B cell (primary cell): ENCODE measurements around the gene TBCEL. TPM values are rescaled to one million over a fixed set of nuclear protein-coding genes. Genes with fewer than 3 reads are reported as not detected.

ENCODE experiments used
- ATAC-seq: fragments of 200-7000 bp; cut with Tn5 transposase; one replicate; pipeline ENCODE4 v1.10.0; 2021; ENCODE audit warnings: low read depth, mild to moderate bottlenecking, moderate number of reproducible peaks, moderate library complexity
- CTCF ChIA-PET: fragments of 350-600 bp; sonication (Branson Sonifier 250); formaldehyde crosslinking; loops from one replicate; lab custom pipeline; 2021; ENCODE audit warnings: antibody characterized with exemption, inconsistent platforms; lab: Charles Lee
- POLR2A ChIA-PET: fragments of 350-600 bp; sonication (Branson Sonifier 250); formaldehyde crosslinking; loops from one replicate; lab custom pipeline; 2021; ENCODE audit warnings: antibody characterized with exemption; lab: Charles Lee
- DNase-seq: peaks from one replicate; pipeline ENCODE4 v3.0.0; 2013
- H2AFZ ChIP-seq: 2 replicates; pipeline ENCODE4 v1.6.1; 2012; ENCODE audit warnings: mild to moderate bottlenecking, low read depth, low read length; ENCODE audit not compliant: insufficient read depth, poor library complexity, severe bottlenecking
- H3K27ac ChIP-seq, 2 donors: 1 replicate in 1 of 2; 2 replicates in 1 of 2; pipeline ENCODE4 v1.5.1; 2012 to 2013; ENCODE audit warnings: low read length in 2 of 2, mild to moderate bottlenecking in 2 of 2, moderate library complexity in 1 of 2
- H3K27me3 ChIP-seq, 4 experiments: fragments of 200-600 bp in 1 of 4; sonication (generic) in 1 of 4; replicated peaks in 1 of 4; 1 replicate in 2 of 4; 2 replicates in 2 of 4; pipeline versions ENCODE4 v1.6.1 to v1.7.0; 2013 to 2016; ENCODE audit warnings: low read length in 3 of 4, mild to moderate bottlenecking in 2 of 4, mixed read lengths in 1 of 4, moderate library complexity in 1 of 4; ENCODE audit not compliant: insufficient read depth in 4 of 4, control insufficient read depth in 3 of 4; ENCODE audit errors: control extremely low read depth in 1 of 4
- H3K36me3 ChIP-seq, 2 experiments: replicated peaks in 1 of 2; 1 replicate in 1 of 2; 2 replicates in 1 of 2; pipeline versions ENCODE4 v1.6.1 to v1.7.1; 2013; ENCODE audit warnings: low read length in 1 of 2; ENCODE audit not compliant: insufficient read depth in 2 of 2, control insufficient read depth in 1 of 2; ENCODE audit errors: control extremely low read depth in 1 of 2, extremely low read depth in 1 of 2
- H3K4me1 ChIP-seq, 2 donors: fragments of 200-600 bp in 1 of 2; sonication (generic) in 1 of 2; 1 replicate in 1 of 2; 2 replicates in 1 of 2; pipeline versions ENCODE4 v1.5.1 to v1.6.1; 2013 to 2017; ENCODE audit warnings: low read length in 2 of 2; ENCODE audit not compliant: control insufficient read depth in 2 of 2, insufficient read depth in 2 of 2
- H3K4me2 ChIP-seq: replicated peaks from 2 replicates; pipeline ENCODE3; 2012; ENCODE audit warnings: mild to moderate bottlenecking, low read depth, low read length; ENCODE audit not compliant: poor library complexity, severe bottlenecking
- H3K4me3 ChIP-seq, 5 experiments: fragments of 200-600 bp in 1 of 5; sonication (generic) in 1 of 5; 1 replicate in 3 of 5; 2 replicates in 2 of 5; pipeline versions ENCODE4 v1.5.1 to v1.7.0; 2011 to 2016; ENCODE audit warnings: low read length in 4 of 5, mild to moderate bottlenecking in 4 of 5, low read depth in 2 of 5, control low read depth in 1 of 5, moderate library complexity in 1 of 5; ENCODE audit not compliant: insufficient read depth in 1 of 5; ENCODE audit errors: control extremely low read depth in 1 of 5, extremely low read depth in 1 of 5
- H3K79me2 ChIP-seq: fragments of 200-600 bp; sonication (generic); one replicate; pipeline ENCODE4 v1.6.0; 2016; ENCODE audit warnings: low read length; ENCODE audit not compliant: control insufficient read depth, insufficient read depth
- H3K9ac ChIP-seq: fragments of 200-600 bp; sonication (generic); 2 replicates; pipeline ENCODE4 v1.6.1; 2017; ENCODE audit warnings: mild to moderate bottlenecking, low read length, moderate library complexity
- H3K9me3 ChIP-seq, 3 donors: one replicate each; pipeline versions ENCODE4 v1.6.1 to v1.7.1; 2013; ENCODE audit warnings: low read length in 2 of 3; ENCODE audit not compliant: control insufficient read depth in 2 of 3, insufficient read depth in 1 of 3; ENCODE audit errors: control extremely low read depth in 1 of 3
- H4K20me1 ChIP-seq: 2 replicates; pipeline ENCODE4 v1.6.0; 2012; ENCODE audit warnings: mild to moderate bottlenecking, low read length; ENCODE audit not compliant: insufficient read depth, control insufficient read depth, poor library complexity, severe bottlenecking
- H3K27ac Mint-ChIP-seq: one replicate; pipeline ENCODE4 v1.8.0; 2021; ENCODE audit warnings: mixed read lengths
- H3K27me3 Mint-ChIP-seq: one replicate; pipeline ENCODE4 v1.8.0; 2021; ENCODE audit warnings: mixed read lengths
- H3K4me1 Mint-ChIP-seq: one replicate; pipeline ENCODE4 v1.8.0; 2021; ENCODE audit warnings: mixed read lengths
- H3K4me3 Mint-ChIP-seq: one replicate; pipeline ENCODE4 v1.8.0; 2021; ENCODE audit warnings: mixed read lengths
- H3K9me3 Mint-ChIP-seq: one replicate; pipeline ENCODE4 v1.8.0; 2022; ENCODE audit warnings: mixed read lengths; ENCODE audit not compliant: insufficient read depth
- EZH2 ChIP-seq: IDR thresholded peaks from 2 replicates; pipeline ENCODE4 v1.6.1; 2012; ENCODE audit warnings: borderline replicate concordance, low read depth, mild to moderate bottlenecking, moderate library complexity, low read length; ENCODE audit not compliant: insufficient read depth, poor library complexity, severe bottlenecking
- WGBS: methylation state at CpG from one replicate; pipeline ENCODE4 v1.1.5; 2013; ENCODE audit warnings: missing lambda C conversion rate; ENCODE audit not compliant: insufficient coverage; 5-methylcytosine and 5-hydroxymethylcytosine counted together
- intact Hi-C: fragments of 100-400 bp; cut with micrococcal nuclease; formaldehyde crosslinking; loops from one replicate; pipeline ENCODE4 v1.10.0; 2022
- polyA plus RNA-seq: library from polyadenylated mRNA; depleted of rRNA; stranded (reverse); fragments of >200 nt; gene quantifications from 2 replicates; pipeline ENCODE4 v1.2.3, GENCODE V29; 2012
- total RNA-seq, 2 donors: library from RNA; stranded (reverse); fragments of 120-200 nt in 1 of 2; gene quantifications; 1 replicate in 1 of 2; 2 replicates in 1 of 2; pipeline versions ENCODE4 v1.2.3 to v1.2.4, GENCODE V29; 2013 to 2022
- TF ChIP-seq, protein P1 (sequence below): fragments of 200-600 bp; IDR thresholded peaks from one replicate; pipeline ENCODE4 v1.8.0; 2022; ENCODE audit warnings: antibody characterized with exemption, mild to moderate bottlenecking

Gene TBCEL
- total and polyA plus RNA-seq, 2 donors (not counting 1 experiment from before 2014, with no cell fraction given): 3.5 to 22.8 TPM

DNA sequence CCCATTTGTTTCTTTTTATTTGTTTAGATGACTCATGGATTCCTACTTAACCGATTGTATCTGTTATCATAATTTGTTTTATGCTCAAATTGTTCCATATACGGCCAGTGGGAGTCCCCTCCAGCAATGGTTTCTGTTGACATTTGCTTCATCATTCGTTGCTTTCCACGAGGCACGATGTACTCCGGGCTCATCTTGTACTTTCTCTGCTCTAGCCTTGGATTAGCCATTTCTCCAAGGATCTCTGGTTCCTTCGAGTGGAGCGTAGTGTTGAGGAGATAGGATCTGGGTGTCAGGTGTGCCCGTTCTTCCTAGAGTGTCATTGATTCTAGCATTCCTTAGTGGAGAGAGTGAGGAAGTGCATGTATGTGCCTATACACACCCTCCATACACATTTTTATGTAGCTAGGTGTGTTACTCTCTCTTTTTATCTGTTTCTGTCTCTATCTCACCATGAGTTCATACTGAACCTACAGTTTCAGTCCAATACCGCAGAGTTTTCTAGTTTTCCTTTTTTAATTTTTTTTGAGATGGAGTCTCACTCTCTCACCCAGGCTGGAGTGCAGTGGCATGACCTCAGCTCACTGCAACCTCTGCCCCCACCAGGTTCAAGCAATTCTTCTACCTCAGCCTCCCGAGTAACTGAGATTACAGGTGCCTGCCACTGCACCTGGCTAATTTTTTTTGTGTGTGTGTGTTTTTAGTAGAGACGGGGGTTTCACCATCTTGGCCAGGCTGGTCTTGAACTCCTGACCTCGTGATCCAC lies 108.5 kb downstream of the TBCEL start:
- Mint-ChIP-seq H3K9me3 (no peaks in the 10 kb centered on the region), H3K4me3 (no peak overlapping the region), H3K4me1 (no peaks in the 10 kb centered on the region), H3K27ac (no peak overlapping the region), H3K27me3 (peaks cover 22% of the 10 kb centered on the region)
- Histone ChIP-seq H3K4me1 (no peaks in the 10 kb centered on the region), H3K4me3 (no peak overlapping the region), H2AFZ (no peak overlapping the region), H3K4me2 (no peak overlapping the region), H3K36me3 (no peaks in the 10 kb centered on the region), H3K9me3 (no peaks in the 10 kb centered on the region), H3K27me3 (no peaks in the 10 kb centered on the region), H4K20me1 (no peaks in the 10 kb centered on the region), H3K79me2 (no peaks in the 10 kb centered on the region), H3K9ac (no peak overlapping the region), H3K27ac (no peak overlapping the region)
- POLR2A ChIA-PET: no interaction called here
- CTCF ChIA-PET: no interaction called here
- ATAC-seq: no peak
- intact Hi-C loops: no loop called here
- DNase-seq: no peak
- 92% methylated on average over 8 of the region's 13 CpGs for WGBS
- no peak for TF ChIP-seq EZH2
- TF ChIP-seq, protein P1, sequence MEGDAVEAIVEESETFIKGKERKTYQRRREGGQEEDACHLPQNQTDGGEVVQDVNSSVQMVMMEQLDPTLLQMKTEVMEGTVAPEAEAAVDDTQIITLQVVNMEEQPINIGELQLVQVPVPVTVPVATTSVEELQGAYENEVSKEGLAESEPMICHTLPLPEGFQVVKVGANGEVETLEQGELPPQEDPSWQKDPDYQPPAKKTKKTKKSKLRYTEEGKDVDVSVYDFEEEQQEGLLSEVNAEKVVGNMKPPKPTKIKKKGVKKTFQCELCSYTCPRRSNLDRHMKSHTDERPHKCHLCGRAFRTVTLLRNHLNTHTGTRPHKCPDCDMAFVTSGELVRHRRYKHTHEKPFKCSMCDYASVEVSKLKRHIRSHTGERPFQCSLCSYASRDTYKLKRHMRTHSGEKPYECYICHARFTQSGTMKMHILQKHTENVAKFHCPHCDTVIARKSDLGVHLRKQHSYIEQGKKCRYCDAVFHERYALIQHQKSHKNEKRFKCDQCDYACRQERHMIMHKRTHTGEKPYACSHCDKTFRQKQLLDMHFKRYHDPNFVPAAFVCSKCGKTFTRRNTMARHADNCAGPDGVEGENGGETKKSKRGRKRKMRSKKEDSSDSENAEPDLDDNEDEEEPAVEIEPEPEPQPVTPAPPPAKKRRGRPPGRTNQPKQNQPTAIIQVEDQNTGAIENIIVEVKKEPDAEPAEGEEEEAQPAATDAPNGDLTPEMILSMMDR: no peak

DNA sequence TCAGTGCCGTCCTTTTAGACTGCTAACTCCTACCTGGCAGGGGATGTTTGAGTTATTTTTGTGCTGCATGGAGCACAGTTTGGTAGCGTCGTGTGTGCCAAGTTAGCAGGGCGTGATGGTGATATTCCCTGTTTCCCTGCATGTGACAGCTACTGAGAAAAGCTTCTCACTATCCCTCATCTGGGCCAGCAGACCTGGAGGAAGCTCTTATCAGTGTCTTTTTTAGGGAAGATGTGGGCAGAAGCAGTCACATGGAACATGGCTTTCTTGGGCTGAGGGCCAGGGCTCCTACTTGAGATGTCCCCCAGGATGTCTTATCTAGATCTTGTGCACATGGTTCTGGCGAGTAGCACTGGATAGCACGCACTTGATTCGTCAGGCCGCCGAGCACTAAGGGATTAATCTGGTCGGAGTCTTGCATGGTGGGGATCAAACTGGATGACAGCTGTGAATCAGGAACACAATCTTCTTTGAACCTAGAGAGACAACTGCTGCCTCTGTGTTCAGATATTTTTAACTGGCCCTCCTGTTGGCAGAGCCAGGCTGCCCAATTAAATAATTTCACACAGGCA lies 110.9 kb downstream of the TBCEL start:
- H3K79me2 ChIP-seq: no peaks in the 10 kb centered on the region
- intact Hi-C loops: no loop called here
- no peaks in the 10 kb centered on the region for H3K27me3 ChIP-seq
- TF ChIP-seq, protein P1: no peak
- no peak for TF ChIP-seq EZH2
- H3K4me1 ChIP-seq: no peaks in the 10 kb centered on the region
- 99% methylated on average over 6 of the region's 10 CpGs for WGBS
- no peak overlapping the region for H2AFZ ChIP-seq
- ATAC-seq: no peak
- H3K27me3 Mint-ChIP-seq: peaks cover 14% of the 10 kb centered on the region
- H3K4me3 Mint-ChIP-seq: no peak overlapping the region
- no peaks in the 10 kb centered on the region for H3K36me3 ChIP-seq
- no peak overlapping the region for H3K4me3 ChIP-seq
- ChIA-PET CTCF (no interaction called here), POLR2A (no interaction called here)
- H3K9me3 ChIP-seq: no peaks in the 10 kb centered on the region
- H4K20me1 ChIP-seq: no peaks in the 10 kb centered on the region
- no peak overlapping the region for H3K27ac Mint-ChIP-seq
- H3K4me2 ChIP-seq: no peak overlapping the region
- H3K27ac ChIP-seq: no peak overlapping the region
- DNase-seq: no peak
- no peaks in the 10 kb centered on the region for H3K9me3 Mint-ChIP-seq
- H3K9ac ChIP-seq: no peak overlapping the region
- no peaks in the 10 kb centered on the region for H3K4me1 Mint-ChIP-seq
